Inferior parietal cortex (tissue), 1 donor: ENCODE results near the gene MPRIP.

Experiments used
- DNase-seq: peaks from one replicate; pipeline ENCODE4 v3.0.0-alpha.2; 2016; ENCODE audit errors: extremely low spot score

MPRIP gene

DNA sequence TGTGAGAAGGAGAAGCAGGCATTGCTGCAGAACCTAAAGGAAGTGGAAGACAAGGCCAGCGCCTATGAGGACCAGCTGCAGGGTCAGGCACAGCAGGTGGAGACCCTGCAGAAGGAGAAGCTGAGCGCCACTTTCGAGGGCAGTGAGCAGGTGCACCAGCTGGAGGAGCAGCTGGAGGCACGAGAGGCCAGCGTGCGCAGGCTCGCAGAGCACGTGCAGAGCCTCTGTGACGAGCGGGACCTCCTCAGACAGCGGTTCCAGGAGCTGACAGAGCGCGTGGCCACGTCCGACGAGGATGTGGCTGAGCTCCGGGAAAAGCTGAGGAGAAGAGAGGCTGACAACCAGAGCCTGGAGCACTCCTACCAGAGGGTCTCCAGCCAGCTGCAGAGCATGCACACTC lies 122.4 kb downstream of the MPRIP start:
- no peak for DNase-seq

DNA sequence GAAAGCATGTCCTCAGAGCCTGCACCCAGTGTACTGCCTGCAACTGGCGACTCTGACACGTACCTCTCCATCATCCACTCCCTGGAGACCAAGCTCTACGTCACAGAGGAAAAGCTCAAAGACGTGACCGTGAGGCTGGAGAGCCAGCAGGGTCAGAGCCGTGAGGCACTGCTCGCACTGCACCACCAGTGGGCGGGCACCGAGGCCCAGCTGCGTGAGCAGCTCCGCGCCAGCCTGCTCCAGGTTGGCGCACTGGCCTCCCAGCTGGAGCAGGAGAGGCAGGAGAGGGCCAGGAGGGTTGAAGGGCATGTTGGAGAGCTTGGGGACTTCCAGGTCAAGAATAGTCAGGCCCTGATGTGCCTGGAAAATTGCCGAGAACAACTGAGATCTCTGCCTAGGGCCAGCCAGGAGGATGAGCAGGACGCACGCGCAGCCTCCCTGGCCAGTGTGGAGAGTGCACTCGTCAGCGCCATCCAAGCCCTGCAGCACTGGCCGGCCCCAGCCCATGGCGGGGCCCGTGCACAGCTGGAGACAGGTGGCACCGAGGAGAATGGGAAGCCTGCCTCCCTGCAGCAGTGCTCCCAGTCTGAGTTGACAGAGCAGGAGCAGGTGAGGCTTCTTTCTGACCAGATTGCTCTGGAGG lies 123.5 kb downstream of the MPRIP start:
- DNase-seq, result no peak

DNA sequence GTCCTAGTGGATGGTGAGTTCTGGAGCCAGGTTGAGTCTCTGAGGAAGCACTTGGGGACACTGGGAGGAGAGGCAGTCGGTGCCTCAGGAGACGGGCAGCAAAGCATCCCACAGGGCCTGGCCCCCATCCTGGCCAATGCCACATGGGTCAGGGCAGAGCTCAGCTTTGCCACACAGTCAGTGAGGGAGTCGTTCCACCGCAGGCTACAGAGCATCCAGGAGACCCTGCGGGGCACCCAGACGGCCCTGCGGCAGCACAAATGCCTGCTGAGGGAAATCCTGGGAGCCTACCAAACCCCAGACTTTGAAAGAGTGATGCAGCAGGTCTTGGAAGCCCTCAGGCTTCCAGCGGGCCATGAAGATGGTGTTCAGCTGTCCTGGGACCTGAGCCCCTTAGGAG lies 124.2 kb downstream of the MPRIP start:
- DNase-seq, result no peak

DNA sequence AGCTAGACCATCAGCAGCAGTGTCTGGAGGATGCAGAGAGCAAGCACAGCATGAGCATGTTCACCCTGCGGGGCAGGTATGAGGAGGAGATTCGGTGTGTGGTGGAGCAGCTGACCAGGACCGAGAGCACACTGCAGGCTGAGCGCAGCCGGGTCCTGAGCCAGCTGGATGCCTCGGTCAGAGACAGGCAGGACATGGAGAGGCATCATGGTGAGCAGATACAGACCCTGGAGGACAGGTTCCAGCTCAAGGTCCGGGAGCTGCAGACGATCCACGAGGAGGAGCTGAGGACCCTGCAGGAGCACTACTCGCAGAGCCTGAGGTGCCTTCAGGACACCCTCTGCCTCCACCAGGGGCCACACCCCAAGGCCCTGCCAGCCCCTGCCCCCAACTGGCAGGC lies 125.1 kb downstream of the MPRIP start:
- DNase-seq, result no peak

DNA sequence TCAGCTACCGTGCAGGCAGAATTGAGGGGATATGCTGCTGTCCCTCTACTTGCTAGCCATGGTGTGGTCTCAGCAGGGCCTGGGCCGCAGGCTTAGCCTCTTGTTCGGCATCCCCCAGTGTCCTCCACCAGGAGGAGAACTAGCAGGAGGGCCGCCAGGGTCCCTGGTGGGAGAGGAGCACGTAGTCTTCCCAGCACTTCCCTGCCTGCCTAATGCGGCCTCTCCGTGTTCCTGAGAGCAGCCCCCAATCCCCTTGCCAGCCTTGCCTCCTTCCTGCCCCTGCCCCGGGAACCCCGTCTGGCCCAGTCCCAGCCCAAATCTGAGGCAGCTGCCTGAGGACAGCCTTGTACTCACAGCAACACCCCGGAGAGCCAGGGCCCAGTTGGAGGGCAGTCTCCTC lies 125.7 kb downstream of the MPRIP start:
- DNase-seq, result no peak

DNA sequence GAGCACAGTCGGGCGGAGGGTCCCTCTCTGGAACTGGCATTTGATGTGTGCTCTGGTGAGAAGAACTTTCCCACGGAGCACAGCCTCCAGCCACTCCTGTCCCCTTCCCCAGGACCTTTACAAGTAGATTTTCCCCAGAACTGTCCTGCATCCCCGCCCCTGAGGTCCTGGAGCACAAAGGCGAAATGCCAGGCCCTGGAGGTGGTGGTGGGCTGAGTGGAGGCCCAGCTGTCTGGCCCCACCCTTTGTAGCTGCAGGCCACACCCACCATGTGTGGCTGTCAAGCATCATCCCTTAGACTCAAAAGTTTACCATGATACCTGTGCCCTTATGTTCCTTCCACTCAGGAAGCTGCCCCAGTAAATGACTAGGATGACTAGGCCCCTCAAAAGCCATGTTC lies 126.1 kb downstream of the MPRIP start:
- no peak for DNase-seq

DNA sequence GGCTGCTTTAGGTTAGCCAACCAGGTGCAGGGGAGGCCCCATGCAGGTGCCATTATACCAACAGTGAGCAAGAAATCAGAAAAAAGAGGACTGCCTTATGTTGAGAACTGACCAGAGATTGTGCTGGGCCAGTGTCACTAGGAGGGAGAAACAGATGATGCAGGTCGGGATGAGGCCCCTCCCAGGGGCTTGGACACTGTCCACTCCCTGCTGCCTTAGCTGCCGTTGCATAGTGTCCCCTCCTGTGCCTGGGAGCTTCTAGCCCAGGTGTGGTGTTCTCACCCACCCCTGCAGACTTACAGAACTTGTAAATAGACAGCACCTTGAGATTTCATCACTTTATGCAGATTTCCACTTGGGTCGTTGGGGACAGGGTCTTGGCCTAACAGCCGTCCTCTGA lies 127.1 kb downstream of the MPRIP start:
- no peak for DNase-seq

DNA sequence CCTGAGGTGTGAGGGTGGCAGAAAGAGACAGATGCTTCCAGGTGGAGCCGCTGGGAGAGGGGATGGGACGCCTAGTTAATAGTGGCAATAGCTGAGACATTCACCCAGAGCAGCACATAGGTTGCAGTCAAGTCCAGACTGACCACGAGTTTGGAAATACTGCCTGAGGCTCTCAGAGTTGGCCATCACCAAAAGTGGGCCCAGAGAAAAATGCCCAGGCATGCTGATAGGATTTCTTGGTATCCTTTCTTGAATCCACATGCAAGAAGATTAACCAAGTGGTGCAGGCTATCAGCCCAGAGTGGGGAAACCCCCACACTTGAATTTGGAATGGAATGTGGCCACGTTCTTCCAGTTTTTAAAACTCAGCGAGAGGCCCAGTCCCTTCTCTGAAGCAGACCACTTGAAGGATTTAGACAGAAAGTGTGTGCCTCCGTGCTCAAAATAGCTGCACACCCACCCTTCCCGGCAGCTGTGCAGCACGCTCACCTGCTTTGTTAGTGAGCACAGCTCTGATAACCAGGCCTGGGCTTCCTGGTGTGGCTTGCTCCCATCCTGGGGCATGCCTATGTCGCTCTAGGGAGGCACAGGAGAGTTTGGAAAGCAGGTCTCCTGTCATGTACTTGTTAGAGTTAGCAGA lies 128.2 kb downstream of the MPRIP start:
- no peak for DNase-seq

DNA sequence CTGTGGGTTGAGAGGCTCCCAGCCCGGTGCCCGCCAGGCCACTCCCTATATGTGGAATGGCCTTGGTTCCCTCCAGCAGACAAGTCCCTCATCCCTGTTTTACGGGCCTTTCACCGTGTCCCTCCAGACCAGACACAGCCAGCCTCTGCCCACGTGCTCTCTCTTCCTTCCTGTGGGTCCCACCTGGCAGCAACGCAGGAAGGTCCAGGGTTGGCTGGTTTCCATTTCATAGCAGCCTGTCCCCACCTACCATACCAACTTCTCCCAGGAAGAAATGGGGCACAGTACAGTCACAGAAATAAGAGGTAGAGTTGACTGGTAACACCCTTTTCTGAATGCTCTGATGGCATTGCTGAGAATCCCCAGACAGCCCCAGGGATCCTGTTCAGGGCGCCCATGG lies 128.9 kb downstream of the MPRIP start:
- DNase-seq, result no peak

DNA sequence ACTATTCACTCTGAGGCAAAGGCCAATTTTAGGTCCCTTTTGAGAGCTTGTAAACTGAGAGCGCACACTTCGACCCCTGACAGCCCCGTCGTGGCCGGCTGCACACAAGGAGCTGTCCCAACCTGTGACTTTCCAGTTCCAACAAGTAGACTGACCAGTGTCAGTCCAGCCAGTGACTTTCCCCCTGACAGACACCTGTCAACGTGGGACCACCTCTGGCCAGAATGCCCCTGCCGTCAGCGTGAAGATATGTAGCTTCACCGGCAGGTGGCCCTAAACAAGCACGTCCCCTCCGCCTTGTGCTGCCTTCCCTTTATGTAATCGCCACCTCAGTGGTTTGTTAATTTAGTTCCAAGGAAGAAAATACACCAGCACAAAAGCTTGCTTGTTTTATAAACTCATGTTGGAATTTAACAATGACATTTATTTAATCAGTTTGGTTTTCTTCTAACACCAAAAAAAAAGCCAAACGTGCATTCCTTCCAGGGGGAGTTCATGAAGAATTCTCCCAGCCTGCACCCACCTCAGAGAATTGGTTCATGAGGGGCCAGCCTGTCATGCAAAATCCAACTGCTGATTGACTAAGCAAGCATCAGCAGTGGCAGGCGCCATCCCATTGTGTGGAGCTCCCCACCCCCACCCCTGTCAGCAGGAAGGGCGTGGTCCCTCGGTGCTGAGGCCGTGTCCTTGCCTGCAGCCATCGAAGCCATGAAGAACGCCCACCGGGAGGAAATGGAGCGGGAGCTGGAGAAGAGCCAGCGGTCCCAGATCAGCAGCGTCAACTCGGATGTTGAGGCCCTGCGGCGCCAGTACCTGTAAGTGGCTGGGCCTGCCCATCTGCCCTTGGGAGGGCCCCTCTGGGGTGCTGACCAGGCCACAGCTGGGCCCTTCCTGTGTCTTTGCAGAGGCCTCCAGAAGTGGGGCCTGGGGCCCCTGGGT lies 130.0 kb downstream of the MPRIP start:
- no peak for DNase-seq

DNA sequence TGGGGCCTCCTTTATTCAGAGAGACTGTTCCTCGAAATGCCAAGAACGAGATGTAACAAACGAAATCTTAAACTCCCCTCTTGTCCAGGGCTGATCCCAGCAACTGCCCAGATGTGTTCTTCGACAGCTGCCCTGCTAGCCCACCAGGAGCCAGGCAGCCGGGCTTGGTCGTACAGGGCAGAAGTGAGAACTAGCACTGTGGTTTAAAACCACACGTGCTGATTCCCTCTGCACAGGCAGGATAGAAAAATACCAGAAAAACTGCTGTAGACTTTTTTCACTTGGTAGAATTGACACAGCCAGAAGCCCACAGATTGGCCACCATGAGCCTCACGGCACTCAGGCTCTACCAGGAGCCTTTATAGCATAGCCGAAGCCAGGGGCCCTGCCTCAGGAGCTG lies 130.7 kb downstream of the MPRIP start:
- DNase-seq, result no peak

DNA sequence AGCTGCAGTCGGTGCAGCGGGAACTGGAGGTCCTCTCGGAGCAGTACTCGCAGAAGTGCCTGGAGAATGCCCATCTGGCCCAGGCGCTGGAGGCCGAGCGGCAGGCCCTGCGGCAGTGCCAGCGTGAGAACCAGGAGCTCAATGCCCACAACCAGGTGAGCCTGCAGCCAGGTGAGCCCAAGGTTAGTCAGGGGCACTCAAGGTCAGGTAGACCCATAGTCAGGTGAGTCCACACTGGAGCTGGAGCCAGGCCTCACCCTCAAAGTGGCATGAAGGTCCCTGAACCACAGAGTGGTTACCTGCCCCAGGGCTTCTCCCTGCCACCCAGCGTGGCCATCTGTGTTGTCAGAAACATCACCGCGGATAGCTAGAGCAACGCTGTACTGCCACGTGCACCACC lies 131.7 kb downstream of the MPRIP start:
- DNase-seq, result no peak

DNA sequence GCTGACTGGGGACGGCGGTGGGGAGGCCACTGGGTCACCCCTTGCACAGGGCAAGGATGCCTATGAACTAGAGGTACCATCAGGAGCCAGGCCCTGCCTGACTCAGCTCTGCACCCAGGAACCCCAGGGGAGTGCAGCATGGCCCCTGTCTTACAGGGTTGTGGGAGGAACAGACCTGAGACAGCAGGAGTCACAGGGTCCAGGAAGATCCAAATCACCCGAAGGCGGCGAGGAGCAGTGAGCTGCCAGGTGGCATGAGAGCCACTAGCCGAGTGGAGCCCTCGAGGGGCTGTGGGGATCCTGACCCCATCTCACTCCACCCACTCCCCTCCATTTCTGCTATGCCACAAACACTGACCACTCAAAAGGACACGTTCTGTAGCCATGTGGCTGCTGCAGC lies 133.1 kb downstream of the MPRIP start:
- DNase-seq, result no peak

DNA sequence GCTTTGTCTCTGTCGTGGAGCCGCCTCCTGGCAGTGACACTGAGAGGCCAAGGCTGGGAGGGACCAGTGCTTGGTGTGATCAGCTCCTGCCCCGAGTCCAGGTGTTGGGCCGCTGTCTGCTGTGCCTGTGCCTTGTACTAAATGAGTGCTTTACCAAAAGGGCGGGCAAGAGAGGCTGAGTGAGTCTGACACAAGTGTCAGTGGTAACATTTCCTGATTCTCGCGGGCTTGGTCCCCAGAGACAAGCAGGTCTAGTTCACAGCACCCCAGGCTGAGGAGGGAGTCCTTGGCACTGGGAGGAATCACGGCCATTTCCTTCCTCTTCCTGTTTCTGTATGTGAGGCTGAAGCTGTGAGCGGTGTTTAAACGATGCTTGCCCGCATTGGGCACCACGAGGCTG lies 133.7 kb downstream of the MPRIP start:
- DNase-seq, result no peak

DNA sequence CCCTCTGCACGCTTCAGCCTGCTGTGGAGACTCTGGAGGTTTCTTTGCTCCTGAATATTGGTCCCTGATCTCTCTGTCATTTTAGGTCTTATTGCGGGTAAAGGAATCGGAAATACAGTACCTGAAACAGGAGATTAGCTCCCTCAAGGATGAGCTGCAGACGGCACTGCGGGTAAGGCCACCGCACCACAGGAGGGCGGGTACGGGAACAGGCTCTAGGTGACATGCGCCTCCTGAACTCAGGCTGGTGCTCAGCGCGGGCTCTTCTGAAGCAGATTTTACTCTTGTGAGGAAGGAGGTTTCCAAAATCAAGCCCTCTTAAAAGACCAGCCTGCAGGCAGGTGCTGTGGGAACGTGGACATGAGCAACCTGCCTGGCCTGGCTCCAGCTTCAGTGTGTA lies 134.1 kb downstream of the MPRIP start:
- DNase-seq, result no peak

DNA sequence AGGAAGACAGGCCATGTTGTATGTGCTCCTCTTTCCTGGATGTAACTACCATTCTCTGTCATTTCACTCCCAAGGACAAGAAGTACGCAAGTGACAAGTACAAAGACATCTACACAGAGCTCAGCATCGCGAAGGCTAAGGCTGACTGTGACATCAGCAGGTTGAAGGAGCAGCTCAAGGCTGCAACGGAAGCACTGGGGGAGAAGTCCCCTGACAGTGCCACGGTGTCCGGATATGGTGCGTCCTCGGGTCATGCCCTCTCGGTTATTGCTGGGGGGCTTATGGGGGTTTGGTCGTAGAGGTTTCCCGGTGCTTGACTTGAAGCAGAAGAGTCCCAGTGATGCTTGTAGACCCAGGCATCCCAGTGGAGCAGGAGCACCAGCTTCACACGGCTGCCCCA lies 134.9 kb downstream of the MPRIP start:
- DNase-seq, result no peak

DNA sequence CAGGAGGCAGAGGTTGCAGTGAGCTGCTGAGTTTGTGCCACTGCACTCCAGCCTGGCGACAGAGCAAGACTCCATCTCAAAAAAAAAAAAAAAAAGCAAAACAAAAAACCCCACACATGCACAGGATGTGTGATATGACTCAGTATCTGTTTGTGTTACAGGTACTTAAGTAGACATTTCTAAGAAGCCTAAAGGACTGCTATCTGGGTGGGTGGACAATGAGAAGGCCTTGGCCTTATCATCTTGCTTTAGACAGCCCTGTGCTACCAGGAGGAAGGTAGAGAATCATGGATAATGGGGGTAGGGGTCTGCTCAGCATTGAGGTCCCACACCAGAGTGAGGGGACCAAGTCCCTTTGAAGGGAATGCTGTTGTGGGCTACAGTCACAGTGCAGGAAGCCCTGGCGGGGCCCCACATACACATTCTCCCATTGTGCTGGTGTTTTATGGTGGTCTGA lies 137.1 kb downstream of the MPRIP start:
- DNase-seq, result no peak

DNA sequence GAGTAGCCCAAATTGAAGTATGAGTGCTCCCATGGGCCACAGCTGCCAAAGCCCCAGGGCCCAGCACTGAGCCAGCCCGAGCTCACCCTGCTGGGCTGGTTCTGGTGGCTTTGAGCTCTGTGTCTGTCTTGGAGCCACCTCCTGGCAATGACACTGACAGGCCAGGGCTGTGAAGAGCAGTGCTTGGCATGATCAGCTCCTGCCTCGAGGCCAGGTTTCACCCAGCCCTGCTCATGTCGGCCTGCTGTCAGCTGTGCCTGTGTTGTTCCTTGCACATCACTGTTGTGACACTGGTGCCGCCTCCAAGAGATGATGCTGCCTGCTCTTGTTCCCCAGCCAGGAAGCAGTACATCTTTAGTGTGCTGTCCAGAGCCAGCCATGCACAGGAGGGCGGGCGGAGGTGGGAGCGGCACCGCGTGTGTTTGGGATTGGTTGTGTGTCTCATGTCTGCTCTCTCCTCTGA lies 137.9 kb downstream of the MPRIP start:
- no peak for DNase-seq

DNA sequence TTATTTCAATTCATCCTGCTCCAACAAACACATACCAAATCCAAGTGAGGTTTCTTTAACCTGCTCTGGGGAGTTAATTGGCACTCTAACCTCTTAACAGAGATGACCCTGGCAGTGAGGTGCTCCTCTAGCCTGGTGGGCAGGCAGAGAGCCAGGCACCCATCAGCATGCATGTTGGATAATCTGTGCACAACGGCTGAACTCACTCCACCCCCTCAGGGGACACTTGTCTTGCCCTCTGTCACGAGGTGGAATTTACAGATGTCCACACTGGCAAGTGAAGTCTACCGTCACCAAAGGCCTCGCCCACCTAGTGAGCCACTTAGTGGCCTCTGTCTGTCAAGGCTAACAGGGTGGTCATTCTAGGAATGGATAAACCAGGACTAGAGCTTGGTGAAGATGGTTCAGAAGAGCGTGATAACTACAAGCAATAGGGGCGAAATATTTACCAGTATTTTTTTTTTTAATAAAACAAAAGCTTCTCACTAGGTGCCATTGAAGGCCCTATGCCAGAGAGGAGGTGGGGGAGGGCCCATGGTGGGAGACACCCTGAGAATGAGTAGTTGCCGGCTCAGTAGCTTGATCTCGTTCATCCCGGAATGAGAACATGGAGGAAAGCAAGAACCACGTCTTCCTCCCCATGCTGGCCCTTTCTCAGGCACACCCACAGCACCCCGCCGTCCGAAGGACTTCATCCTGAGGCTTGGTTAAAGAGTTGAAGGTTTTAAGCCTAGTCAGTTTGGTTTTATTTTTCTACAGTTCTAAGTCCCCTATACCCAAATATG lies 138.7 kb downstream of the MPRIP start:
- DNase-seq, result no peak

DNA sequence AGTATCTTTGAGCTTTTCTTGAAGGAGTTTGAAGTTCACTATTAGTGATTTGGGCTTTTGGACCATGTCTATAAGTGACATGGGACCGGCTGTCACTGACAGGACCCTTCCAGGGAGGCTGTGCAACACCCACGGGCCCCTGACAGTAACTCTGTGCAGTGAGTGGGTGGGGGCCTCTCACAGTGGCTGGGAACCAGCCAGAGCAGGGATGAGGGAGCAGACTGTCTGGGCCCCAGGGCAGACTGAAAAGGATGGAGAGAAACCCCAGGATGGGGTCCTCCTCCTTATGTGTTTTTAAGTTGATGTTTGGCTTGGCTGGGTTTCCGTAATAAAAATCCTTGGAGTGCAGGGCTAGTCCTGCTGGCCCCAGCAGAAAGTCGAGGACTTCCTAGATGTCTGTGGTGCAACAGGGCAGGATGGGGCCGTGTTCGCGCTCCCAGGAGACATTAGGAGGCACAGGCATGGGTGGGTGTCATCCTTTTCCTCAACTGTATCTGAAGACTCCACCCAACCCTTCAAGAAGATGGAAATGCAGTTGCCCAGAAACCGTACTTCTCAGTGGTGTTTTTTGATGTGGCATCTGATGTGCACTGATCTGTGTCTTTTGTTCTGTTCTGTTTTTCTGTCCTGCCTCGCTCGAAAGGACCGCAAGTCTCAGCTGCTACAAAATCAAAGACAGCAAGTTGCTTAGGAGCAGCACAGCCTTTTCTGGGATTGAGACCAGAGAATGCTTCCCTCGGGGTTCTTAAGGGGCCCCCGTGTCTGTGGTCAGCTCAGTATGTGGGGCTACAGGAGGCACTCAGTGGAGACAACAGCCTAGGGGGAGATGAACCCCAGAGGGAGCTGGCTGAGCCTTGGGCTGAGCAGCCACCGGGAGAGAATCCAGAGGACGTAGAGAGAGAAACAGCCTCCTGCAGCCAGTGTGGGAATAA lies 139.7 kb downstream of the MPRIP start:
- DNase-seq, result no peak
